Right lobe of liver (tissue), 4 donors: ENCODE results near the gene BMPER.

Source experiments
- POLR2A ChIP-seq: fragments of 450-650 bp; IDR thresholded peaks from one replicate; pipeline ENCODE4 v1.6.1; 2017; ENCODE audit warnings: antibody characterized with exemption, mild to moderate bottlenecking
- TF ChIP-seq, protein P1 (sequence below), 4 donors: fragments of 200-600 bp in 3 of 4; fragments of 450-650 bp in 1 of 4; IDR thresholded peaks; one replicate each; pipeline versions ENCODE4 v1.5.1 to v1.8.0; 2016 to 2022; ENCODE audit warnings: antibody characterized with exemption in 4 of 4, mild to moderate bottlenecking in 2 of 4
- donor health status: DM: no; HTN: no; CAD: no.
- donor health status: DM: no; HTN: no; CAD: no.
- donor health status: DM: no; HTN: yes; CAD: no.

DNA sequence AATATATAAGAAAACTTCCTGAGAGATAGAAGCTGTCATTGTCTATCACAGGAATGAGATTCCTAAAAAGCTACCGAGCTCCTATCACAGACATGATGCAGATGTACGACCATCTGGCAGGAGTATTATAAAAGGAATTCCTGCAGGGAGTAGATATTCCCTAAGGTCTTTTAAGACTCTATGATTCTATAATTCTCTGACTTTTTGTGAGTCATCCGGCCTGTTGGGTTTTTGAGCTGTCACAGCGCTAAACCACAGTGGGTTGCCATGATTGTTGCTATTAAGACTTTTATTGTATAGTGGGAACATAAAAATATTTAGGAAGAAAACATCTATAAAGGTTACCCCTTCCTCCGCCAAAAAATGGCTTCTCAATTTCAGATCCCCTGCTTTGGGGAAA, 223.4 kb downstream of the BMPER start:
- TF ChIP-seq, protein P1, sequence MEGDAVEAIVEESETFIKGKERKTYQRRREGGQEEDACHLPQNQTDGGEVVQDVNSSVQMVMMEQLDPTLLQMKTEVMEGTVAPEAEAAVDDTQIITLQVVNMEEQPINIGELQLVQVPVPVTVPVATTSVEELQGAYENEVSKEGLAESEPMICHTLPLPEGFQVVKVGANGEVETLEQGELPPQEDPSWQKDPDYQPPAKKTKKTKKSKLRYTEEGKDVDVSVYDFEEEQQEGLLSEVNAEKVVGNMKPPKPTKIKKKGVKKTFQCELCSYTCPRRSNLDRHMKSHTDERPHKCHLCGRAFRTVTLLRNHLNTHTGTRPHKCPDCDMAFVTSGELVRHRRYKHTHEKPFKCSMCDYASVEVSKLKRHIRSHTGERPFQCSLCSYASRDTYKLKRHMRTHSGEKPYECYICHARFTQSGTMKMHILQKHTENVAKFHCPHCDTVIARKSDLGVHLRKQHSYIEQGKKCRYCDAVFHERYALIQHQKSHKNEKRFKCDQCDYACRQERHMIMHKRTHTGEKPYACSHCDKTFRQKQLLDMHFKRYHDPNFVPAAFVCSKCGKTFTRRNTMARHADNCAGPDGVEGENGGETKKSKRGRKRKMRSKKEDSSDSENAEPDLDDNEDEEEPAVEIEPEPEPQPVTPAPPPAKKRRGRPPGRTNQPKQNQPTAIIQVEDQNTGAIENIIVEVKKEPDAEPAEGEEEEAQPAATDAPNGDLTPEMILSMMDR (IDR thresholded peaks at IDR 0.05), result no peak
- no peak for TF ChIP-seq POLR2A
